Metanephros (tissue), 1 donor: ENCODE measurements around the gene GNMT. TPM values are rescaled to one million over a fixed set of nuclear protein-coding genes. Genes with fewer than 3 reads are reported as not detected.

Experiments
- total RNA-seq: library from RNA; depleted of rRNA; stranded (reverse); fragments of >200 nt; gene quantifications from one replicate; pipeline ENCODE4 v1.2.3, GENCODE V29; 2014

The GNMT gene
- 0.76 TPM for total RNA-seq

GRCh38 chr6:42960243-42961019, at the start of gene GNMT:
GNMT (plus strand) TSS chr6:42960754; CDS start chr6:42960768, 14 bp downstream.

GRCh38 chr6:42915732-42916131, 44.8 kb upstream of the GNMT start, which contains the start of gene PTCRA:
PTCRA (plus strand) TSS chr6:42916053; CDS start chr6:42916070, 17 bp downstream.

GRCh38 chr6:42928986-42929820, 31.4 kb upstream of the GNMT start, which contains the start of gene CNPY3:
CNPY3 (plus strand) TSS chr6:42929480; CDS start chr6:42929571, 91 bp downstream.

GRCh38 chr6:42978839-42979522, 18.4 kb downstream of the GNMT start, which contains the start of gene PEX6:
PEX6 (minus strand) TSS chr6:42979181; CDS start chr6:42979150, 31 bp downstream.

GRCh38 chr6:42984001-42984923, 23.7 kb downstream of the GNMT start, which contains the start of gene PPP2R5D:
PPP2R5D (plus strand) TSS chr6:42984570; CDS start chr6:42984678, 108 bp downstream.

Other genes starting within 250 kb of the GNMT start
- 3.9 TPM for gene PRPH2, start 238.2 kb upstream of the GNMT start, total RNA-seq
- 34.6 TPM for gene TBCC, start 214.7 kb upstream of the GNMT start, total RNA-seq
- 13.4 TPM for gene BICRAL, start 178.7 kb upstream of the GNMT start, total RNA-seq
- gene RPL7L1, start 81.1 kb upstream of the GNMT start, total RNA-seq, result 89.2 TPM
- 0.82 TPM for gene PTCRA, start 44.7 kb upstream of the GNMT start, total RNA-seq
- gene CNPY3, start 31.3 kb upstream of the GNMT start, total RNA-seq, result 41.0 TPM
- 30.1 TPM for gene PEX6, start 18.4 kb downstream of the GNMT start, total RNA-seq
- gene PPP2R5D, start 23.8 kb downstream of the GNMT start, total RNA-seq, result 37.3 TPM
- 51.4 TPM for gene MEA1, start 53.2 kb downstream of the GNMT start, total RNA-seq
- 119 TPM for gene KLHDC3, start 53.5 kb downstream of the GNMT start, total RNA-seq
- gene RRP36, start 60.9 kb downstream of the GNMT start, total RNA-seq, result 34.7 TPM
- gene CUL7, start 93.1 kb downstream of the GNMT start, total RNA-seq, result 40.5 TPM
- gene MRPL2, start 98.7 kb downstream of the GNMT start, total RNA-seq, result 23.5 TPM
- 43.6 TPM for gene KLC4, start 98.9 kb downstream of the GNMT start, total RNA-seq
- 252 TPM for gene PTK7, start 115.6 kb downstream of the GNMT start, total RNA-seq
- gene SRF, start 210.5 kb downstream of the GNMT start, total RNA-seq, result 25.5 TPM
- gene CUL9, start 221.4 kb downstream of the GNMT start, total RNA-seq, result 46.2 TPM